Spleen (tissue), 13 donors: ENCODE data around the gene DHDH. TPM values are rescaled to one million over a fixed set of nuclear protein-coding genes. Genes with fewer than 3 reads are reported as not detected.
"Not testable (repeated sequence)": the region's sequence is repeated elsewhere in the genome, so short reads cannot be mapped to it uniquely, and the experiment has no call there.

Experiments
- DNase-seq: peaks from one replicate; pipeline ENCODE4 v3.0.0-alpha.2; 2020
- H3K27ac ChIP-seq, 8 donors: fragments of 200-600 bp; sonication (generic) in 7 of 8; 1 replicate in 4 of 8; 2 replicates in 4 of 8; pipeline versions ENCODE4 v1.5.0 to v1.8.0; 2016 to 2021; ENCODE audit warnings: inconsistent platforms in 4 of 8, mild to moderate bottlenecking in 4 of 8, moderate library complexity in 1 of 8
- H3K27me3 ChIP-seq, 7 donors: fragments of 200-600 bp; sonication (generic) in 6 of 7; replicated peaks in 1 of 7; 1 replicate in 4 of 7; 2 replicates in 3 of 7; pipeline versions ENCODE4 v1.5.0 to v1.8.0; 2016 to 2021; ENCODE audit warnings: inconsistent platforms in 3 of 7, mild to moderate bottlenecking in 1 of 7
- H3K36me3 ChIP-seq, 6 donors: fragments of 200-600 bp; sonication (generic) in 5 of 6; 1 replicate in 4 of 6; 2 replicates in 2 of 6; pipeline versions ENCODE4 v1.5.0 to v1.8.0; 2016 to 2021; ENCODE audit warnings: inconsistent platforms in 2 of 6
- H3K4me1 ChIP-seq, 6 donors: fragments of 200-600 bp; sonication (generic) in 5 of 6; 1 replicate in 3 of 6; 2 replicates in 3 of 6; pipeline versions ENCODE4 v1.5.0 to v1.8.0; 2016 to 2021; ENCODE audit warnings: inconsistent platforms in 3 of 6
- H3K4me3 ChIP-seq, 8 donors: fragments of 200-600 bp; sonication (generic) in 7 of 8; 1 replicate in 4 of 8; 2 replicates in 4 of 8; pipeline versions ENCODE4 v1.5.0 to v1.8.0; 2016 to 2021; ENCODE audit warnings: inconsistent platforms in 4 of 8, mild to moderate bottlenecking in 4 of 8, moderate library complexity in 2 of 8
- H3K9me3 ChIP-seq, 8 donors: fragments of 200-600 bp; sonication (generic) in 7 of 8; 1 replicate in 4 of 8; 2 replicates in 4 of 8; pipeline versions ENCODE4 v1.5.0 to v1.8.0; 2016 to 2021; ENCODE audit warnings: inconsistent platforms in 4 of 8
- CTCF ChIP-seq, 11 experiments: fragments of 200-600 bp in 7 of 11; fragments of 450-650 bp in 4 of 11; sonication (generic) in 4 of 11; IDR thresholded peaks in 8 of 11; conservative IDR thresholded peaks in 3 of 11; 1 replicate in 7 of 11; 2 replicates in 4 of 11; pipeline versions ENCODE4 v1.4.0 to v1.8.0; 2016 to 2021; ENCODE audit warnings: antibody characterized with exemption in 11 of 11, inconsistent platforms in 4 of 11, mild to moderate bottlenecking in 1 of 11
- POLR2A ChIP-seq, 3 donors: fragments of 450-650 bp; IDR thresholded peaks; one replicate each; pipeline ENCODE4 v1.5.1; 2017; ENCODE audit warnings: antibody characterized with exemption in 3 of 3, mild to moderate bottlenecking in 1 of 3
- POLR2AphosphoS5 ChIP-seq, 3 donors: sonication (generic); formaldehyde crosslinking; IDR thresholded peaks; one replicate each; pipeline ENCODE4 v1.5.1; 2017; ENCODE audit warnings: antibody characterized with exemption in 3 of 3
- WGBS, 5 donors: extraction: QIAGEN DNeasy Blood & Tissue Kit in 3 of 5; methylation state at CpG; one replicate each; pipeline versions ENCODE4 v1.1.5 to v1.1.7; 2013 to 2018; 5-methylcytosine and 5-hydroxymethylcytosine counted together
- intact Hi-C: fragments of 100-400 bp; cut with DNase I; formaldehyde crosslinking; loops from one replicate; pipeline ENCODE4 v1.15.0; 2023; ENCODE audit warnings: low total_unique reads
- long read RNA-seq, 2 donors: transcript quantifications; one replicate each; lab custom pipeline, GENCODE V29; 2026
- polyA plus RNA-seq, 3 donors: library from polyadenylated mRNA; stranded (reverse); fragments of 200-250 nt; gene quantifications; one replicate each; pipeline ENCODE4 v1.2.1, GENCODE V29; 2013
- total RNA-seq, 7 donors: library from RNA; depleted of rRNA in 3 of 7; stranded (reverse); fragments of >200 nt in 3 of 7; fragmentation: NEBNext Ultra II Directional in 4 of 7; extraction: Animal tissue kit (Norgen Biotek cat#: 25700) in 4 of 7; gene quantifications; one replicate each; pipeline versions ENCODE4 v1.1.0 to v1.2.1, GENCODE V29; 2016 to 2021
- donor health status: healthy with polysubstance abuse.
- donor health status: DM: no; HTN: no; CAD: no; lungs with moderate emphysema.
- donor health status: DM: no; HTN: no; CAD: no.
- donor health status: Bipolar disorder and iron deficiency.
- donor health status: healthy.
- donor health status: DM: no; HTN: no; CAD: no.
- donor health status: DM: yes; HTN: yes; CAD: no.

The DHDH gene
- total RNA-seq (1 to 10 TPM in 4 of 7 donors, under 1 TPM in 2, not detected in 1; 0.51 to 4.5 (median 2.5) TPM), polyA plus RNA-seq (1 to 10 TPM; 1.2 to 2.6 (median 1.2) TPM)
- long read RNA-seq, donor 1 = 0 reads
- long read RNA-seq, donor 2 = 0 reads

GRCh38 chr19:48933382-48933932 is at the start of gene DHDH:
DHDH (plus strand) TSS chr19:48933699; CDS start chr19:48933722, 23 bp downstream.
- Histone ChIP-seq H3K4me3 (peak within 1 kb of the TSS; percentile 32 to 71 (median 42)), H3K27me3 (peaks cover 0 to 19% (median 0%) of the 10 kb centered on the region in 7 donors), H3K4me1 (peaks cover 6 to 25% (median 17%) of the 10 kb centered on the region in 6 donors), H3K36me3 (no peaks in the 10 kb centered on the region), H3K9me3 (no peaks in the 10 kb centered on the region), H3K27ac (peak within 1 kb of the TSS; percentile 13 to 70 (median 62))
- peak in 2 of 11 experiments; percentile 6 to 19 for TF ChIP-seq CTCF (IDR thresholded peaks at IDR 0.05 in 8 of 11, conservative IDR thresholded peaks at IDR 0.05 in 3 of 11)
- peak; percentile 73 to 83 (median 80) for TF ChIP-seq POLR2AphosphoS5 (IDR thresholded peaks at IDR 0.05)
- TF ChIP-seq POLR2A (IDR thresholded peaks at IDR 0.05) = no peak
- peak; percentile 94 for DNase-seq
- intact Hi-C loops = no loop called here
- 0 to 1% (median 1%) methylated on average over 30 to 43 of the region's 43 CpGs for WGBS, 5 donors

GRCh38 chr19:48883726-48884125 is 49.8 kb upstream of the DHDH start:
- Histone ChIP-seq H3K36me3 (peaks cover 0 to 14% (median 0%) of the 10 kb centered on the region in 6 donors), H3K9me3 (no peaks in the 10 kb centered on the region), H3K4me3 (no peak overlapping the region), H3K27me3 (no peaks in the 10 kb centered on the region), H3K4me1 (peaks cover under 1 to 36% (median 6%) of the 10 kb centered on the region in 6 donors), H3K27ac (no peak overlapping the region)
- no peak for DNase-seq
- intact Hi-C loops = no loop called here
- TF ChIP-seq POLR2A (IDR thresholded peaks at IDR 0.05) = no peak
- no peak for TF ChIP-seq CTCF (IDR thresholded peaks at IDR 0.05 in 8 of 11, conservative IDR thresholded peaks at IDR 0.05 in 3 of 11)
- 94 to 98% (median 97%) methylated on average over 7 of the region's 7 CpGs for WGBS, 5 donors

GRCh38 chr19:48887861-48888612 is 45.5 kb upstream of the DHDH start:
- WGBS, 5 donors = 89 to 96% (median 93%) methylated on average over 21 of the region's 21 CpGs
- no peaks in the 10 kb centered on the region for H3K36me3 ChIP-seq
- H3K4me1 ChIP-seq = no peaks in the 10 kb centered on the region
- H3K4me3 ChIP-seq = no peak overlapping the region
- H3K9me3 ChIP-seq = no peaks in the 10 kb centered on the region
- DNase-seq = no peak
- H3K27ac ChIP-seq = no peak overlapping the region
- TF ChIP-seq POLR2AphosphoS5 (IDR thresholded peaks at IDR 0.05) (no peak), POLR2A (IDR thresholded peaks at IDR 0.05) (no peak), CTCF (IDR thresholded peaks at IDR 0.05 in 8 of 11, conservative IDR thresholded peaks at IDR 0.05 in 3 of 11) (no peak)
- H3K27me3 ChIP-seq = no peaks in the 10 kb centered on the region
- intact Hi-C loops = no loop called here

GRCh38 chr19:48889496-48889895 is 44.0 kb upstream of the DHDH start:
- DNase-seq, H3K9me3 ChIP-seq, H3K27ac ChIP-seq, H3K4me3 ChIP-seq, H3K36me3 ChIP-seq, H3K4me1 ChIP-seq, intact Hi-C loops: not testable (repeated sequence)
- H3K27me3 ChIP-seq = peaks cover 0 to 13% (median 0%) of the 10 kb centered on the region in 7 donors
- WGBS, 5 donors = 77 to 93% (median 88%) methylated on average over 1 to 3 of the region's 3 CpGs
